ENCODE measurements around the gene NEURL2. TPM values are rescaled to one million over a fixed set of nuclear protein-coding genes. Genes with fewer than 3 reads are reported as not detected.

The NEURL2 gene
- polyA plus RNA-seq, 3 donors, result 0.14 to 1.1 TPM; not detected in 1

DNA sequence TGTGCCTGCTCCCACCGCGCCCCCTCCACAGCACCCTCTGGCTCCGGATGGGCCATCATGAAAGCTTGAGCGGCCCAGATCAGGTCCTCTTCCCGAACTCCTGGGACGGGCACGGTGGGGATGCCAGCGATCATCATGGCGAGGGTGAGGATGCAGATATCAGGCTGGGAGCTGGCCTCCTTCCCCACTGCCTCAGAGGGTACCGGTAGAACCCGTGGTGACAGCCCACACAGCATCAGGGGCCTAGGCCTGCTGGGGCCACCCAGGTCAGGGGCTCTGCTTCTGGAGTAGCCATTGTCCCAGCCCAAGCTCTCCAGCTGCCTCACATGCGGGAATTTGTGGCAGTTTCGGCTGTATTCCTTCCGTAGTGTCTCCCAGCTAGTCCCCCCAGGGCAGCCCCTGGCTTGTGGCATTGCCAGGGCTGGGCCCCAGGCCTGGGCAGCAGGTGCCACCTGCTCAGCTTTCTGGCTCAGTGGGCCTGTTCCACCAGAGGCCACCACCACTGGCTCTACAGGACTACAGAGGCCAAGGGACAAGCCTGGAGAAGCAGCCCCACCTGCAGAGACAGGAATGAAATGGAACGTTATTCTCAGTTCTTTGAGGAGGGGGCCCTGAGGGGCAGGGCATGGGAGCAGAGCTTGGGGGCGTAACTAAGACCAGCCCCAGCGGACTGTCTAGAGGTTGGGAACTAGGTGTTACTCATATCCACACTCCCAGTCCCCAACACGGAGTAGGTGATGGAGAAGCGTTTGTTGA lies 4.2 kb downstream of the NEURL2 start:
- Mint-ChIP-seq H3K4me1 (peaks cover 34% of the 10 kb centered on the region), H3K36me3 (peaks cover 31 to 40% of the 10 kb centered on the region in 2 donors), H3K27me3 (ENCODE audit: low read depth in 3 of 3) (no peaks in the 10 kb centered on the region), H3K27ac (peak overlapping the region in 1 of 7 donors; percentile 52), H3K4me3 (no peak overlapping the region), H3K9me3 (peaks cover 0 to 2% (median 0%) of the 10 kb centered on the region in 7 donors)
- no peaks in the 10 kb centered on the region for H3K27me3 ChIP-seq (ENCODE audit: control insufficient read depth in 2 of 2, insufficient read depth in 2 of 2, low read length in 2 of 2)
- H3K4me1 ChIP-seq (ENCODE audit: control insufficient read depth in 1 of 2, insufficient read depth in 2 of 2, low read length in 2 of 2), result peaks cover 37 to 46% of the 10 kb centered on the region in 2 donors
- no peak overlapping the region for H3K27ac ChIP-seq (ENCODE audit: low read depth in 1 of 2, low read length in 2 of 2)
- H3K9ac ChIP-seq (ENCODE audit: insufficient read depth, low read length, poor library complexity, severe bottlenecking), result no peak overlapping the region
- peaks cover 48% of the 10 kb centered on the region for H3K79me2 ChIP-seq (ENCODE audit: insufficient read depth, low read length)
- H3K36me3 ChIP-seq (replicated peaks in 1 of 2; ENCODE audit: control insufficient read depth in 1 of 2, insufficient read depth in 2 of 2, low read length in 2 of 2), result peaks cover 24 to 36% of the 10 kb centered on the region in 2 donors
- no peak for TF ChIP-seq CTCF (IDR thresholded peaks at IDR 0.05)
- 98% methylated on average over 14 of the region's 19 CpGs for WGBS (ENCODE audit: insufficient coverage)
- DNase-seq, result no peak
- no peak overlapping the region for H3K4me2 ChIP-seq (replicated peaks; ENCODE audit: extremely low read depth, low read length, poor library complexity, severe bottlenecking)
- H3K9me3 ChIP-seq (replicated peaks in 1 of 2; ENCODE audit: control insufficient read depth in 1 of 2, insufficient read depth in 1 of 2, low read length in 2 of 2), result no peaks in the 10 kb centered on the region
- intact Hi-C loops (cut with micrococcal nuclease), result loop anchor here in 1 of 2 donors (5.0 kb wide), 1 partner anchor 46 kb away; the partner anchor contains the start of gene PCIF1
- peaks cover 9% of the 10 kb centered on the region for H4K20me1 ChIP-seq (ENCODE audit: insufficient read depth, low read length)
- H3K4me3 ChIP-seq (replicated peaks in 1 of 3; ENCODE audit: low read depth in 2 of 3, low read length in 3 of 3), result no peak overlapping the region
- no peak overlapping the region for H2AFZ ChIP-seq (ENCODE audit: insufficient read depth, low read depth, low read length, poor library complexity, severe bottlenecking)

DNA sequence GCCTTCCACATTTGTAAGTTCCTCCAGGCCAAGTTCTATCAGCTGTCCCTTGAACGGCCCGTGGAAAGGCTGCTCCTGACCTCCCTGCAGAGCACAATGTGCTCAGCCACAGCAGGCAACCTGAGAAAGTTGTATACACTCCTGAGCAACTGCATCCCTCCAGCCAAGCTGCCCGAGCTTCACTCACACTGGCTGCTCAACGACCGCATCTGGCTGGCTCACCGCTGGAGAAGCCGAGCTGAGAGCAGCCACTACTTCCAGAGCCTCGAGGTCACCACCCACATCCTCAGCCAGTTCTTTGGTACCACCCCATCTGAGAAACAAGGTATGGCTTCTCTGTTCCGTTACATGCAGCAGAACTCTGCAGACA lies 7.9 kb downstream of the NEURL2 start:
- 87% methylated on average over 9 of the region's 9 CpGs for WGBS (ENCODE audit: insufficient coverage)
- no peak overlapping the region for H3K4me3 ChIP-seq (replicated peaks in 1 of 3; ENCODE audit: low read depth in 2 of 3, low read length in 3 of 3)
- Mint-ChIP-seq H3K36me3 (peaks cover 38 to 47% of the 10 kb centered on the region in 2 donors), H3K4me1 (peaks cover 33% of the 10 kb centered on the region), H3K9me3 (no peaks in the 10 kb centered on the region), H3K27me3 (ENCODE audit: low read depth in 3 of 3) (no peaks in the 10 kb centered on the region), H3K27ac (peak overlapping the region; percentile 25 to 81 (median 61)), H3K4me3 (no peak overlapping the region)
- H3K79me2 ChIP-seq (ENCODE audit: insufficient read depth, low read length), result peaks cover 43% of the 10 kb centered on the region
- H3K36me3 ChIP-seq (replicated peaks in 1 of 2; ENCODE audit: control insufficient read depth in 1 of 2, insufficient read depth in 2 of 2, low read length in 2 of 2), result peaks cover 29 to 44% of the 10 kb centered on the region in 2 donors
- H3K27me3 ChIP-seq (ENCODE audit: control insufficient read depth in 2 of 2, insufficient read depth in 2 of 2, low read length in 2 of 2), result no peaks in the 10 kb centered on the region
- peaks cover 28 to 39% of the 10 kb centered on the region in 2 donors for H3K4me1 ChIP-seq (ENCODE audit: control insufficient read depth in 1 of 2, insufficient read depth in 2 of 2, low read length in 2 of 2)
- no peaks in the 10 kb centered on the region for H3K9me3 ChIP-seq (replicated peaks in 1 of 2; ENCODE audit: control insufficient read depth in 1 of 2, insufficient read depth in 1 of 2, low read length in 2 of 2)
- peak overlapping the region in 1 of 2 donors; percentile 13 for H3K27ac ChIP-seq (ENCODE audit: low read depth in 1 of 2, low read length in 2 of 2)
- TF ChIP-seq CTCF (IDR thresholded peaks at IDR 0.05), result no peak
- H2AFZ ChIP-seq (ENCODE audit: insufficient read depth, low read depth, low read length, poor library complexity, severe bottlenecking), result no peak overlapping the region
- H3K9ac ChIP-seq (ENCODE audit: insufficient read depth, low read length, poor library complexity, severe bottlenecking), result no peak overlapping the region
- peaks cover 9% of the 10 kb centered on the region for H4K20me1 ChIP-seq (ENCODE audit: insufficient read depth, low read length)
- H3K4me2 ChIP-seq (replicated peaks; ENCODE audit: extremely low read depth, low read length, poor library complexity, severe bottlenecking), result no peak overlapping the region
- no peak for DNase-seq
- intact Hi-C loops (cut with micrococcal nuclease), result no loop called here
